Uterus (tissue), 2 donors: Measurements from ENCODE around the gene NPFF.

Experiments
- POLR2A ChIP-seq, 2 donors: fragments of 450-650 bp; IDR thresholded peaks; one replicate each; pipeline ENCODE4 v1.6.1; 2016; ENCODE audit warnings: antibody characterized with exemption in 2 of 2, mild to moderate bottlenecking in 1 of 2, moderate library complexity in 1 of 2
- TF ChIP-seq, protein P1 (sequence below), 4 experiments: fragments of 200-600 bp in 2 of 4; fragments of 450-650 bp in 2 of 4; sonication (generic) in 2 of 4; IDR thresholded peaks; one replicate each; pipeline ENCODE4 v1.5.1; 2016 to 2019; ENCODE audit warnings: antibody characterized with exemption in 4 of 4, mild to moderate bottlenecking in 2 of 4, moderate library complexity in 1 of 4

- TF ChIP-seq, protein P1, sequence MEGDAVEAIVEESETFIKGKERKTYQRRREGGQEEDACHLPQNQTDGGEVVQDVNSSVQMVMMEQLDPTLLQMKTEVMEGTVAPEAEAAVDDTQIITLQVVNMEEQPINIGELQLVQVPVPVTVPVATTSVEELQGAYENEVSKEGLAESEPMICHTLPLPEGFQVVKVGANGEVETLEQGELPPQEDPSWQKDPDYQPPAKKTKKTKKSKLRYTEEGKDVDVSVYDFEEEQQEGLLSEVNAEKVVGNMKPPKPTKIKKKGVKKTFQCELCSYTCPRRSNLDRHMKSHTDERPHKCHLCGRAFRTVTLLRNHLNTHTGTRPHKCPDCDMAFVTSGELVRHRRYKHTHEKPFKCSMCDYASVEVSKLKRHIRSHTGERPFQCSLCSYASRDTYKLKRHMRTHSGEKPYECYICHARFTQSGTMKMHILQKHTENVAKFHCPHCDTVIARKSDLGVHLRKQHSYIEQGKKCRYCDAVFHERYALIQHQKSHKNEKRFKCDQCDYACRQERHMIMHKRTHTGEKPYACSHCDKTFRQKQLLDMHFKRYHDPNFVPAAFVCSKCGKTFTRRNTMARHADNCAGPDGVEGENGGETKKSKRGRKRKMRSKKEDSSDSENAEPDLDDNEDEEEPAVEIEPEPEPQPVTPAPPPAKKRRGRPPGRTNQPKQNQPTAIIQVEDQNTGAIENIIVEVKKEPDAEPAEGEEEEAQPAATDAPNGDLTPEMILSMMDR (IDR thresholded peaks at IDR 0.05), result no peak
- no peak for TF ChIP-seq POLR2A (IDR thresholded peaks at IDR 0.05)
Observed at GRCh38 chr12:53474077-53474476, 33.2 kb downstream of the NPFF start.
